Upper lobe of left lung (tissue), 4 donors: ENCODE data around the gene ERO1A.

Source experiments
- POLR2AphosphoS5 ChIP-seq, 2 donors: sonication (generic); formaldehyde crosslinking; IDR thresholded peaks; one replicate each; pipeline ENCODE4 v1.5.1; 2017; ENCODE audit warnings: antibody characterized with exemption in 2 of 2
- TF ChIP-seq, protein P1 (sequence below), 6 experiments: fragments of 450-650 bp in 4 of 6; fragments of 200-600 bp in 2 of 6; sonication (generic) in 2 of 6; IDR thresholded peaks; one replicate each; pipeline ENCODE4 v1.5.1; 2016 to 2019; ENCODE audit warnings: antibody characterized with exemption in 6 of 6

GRCh38 chr14:52596320-52596719, 99.0 kb downstream of the ERO1A start:
- TF ChIP-seq, protein P1, sequence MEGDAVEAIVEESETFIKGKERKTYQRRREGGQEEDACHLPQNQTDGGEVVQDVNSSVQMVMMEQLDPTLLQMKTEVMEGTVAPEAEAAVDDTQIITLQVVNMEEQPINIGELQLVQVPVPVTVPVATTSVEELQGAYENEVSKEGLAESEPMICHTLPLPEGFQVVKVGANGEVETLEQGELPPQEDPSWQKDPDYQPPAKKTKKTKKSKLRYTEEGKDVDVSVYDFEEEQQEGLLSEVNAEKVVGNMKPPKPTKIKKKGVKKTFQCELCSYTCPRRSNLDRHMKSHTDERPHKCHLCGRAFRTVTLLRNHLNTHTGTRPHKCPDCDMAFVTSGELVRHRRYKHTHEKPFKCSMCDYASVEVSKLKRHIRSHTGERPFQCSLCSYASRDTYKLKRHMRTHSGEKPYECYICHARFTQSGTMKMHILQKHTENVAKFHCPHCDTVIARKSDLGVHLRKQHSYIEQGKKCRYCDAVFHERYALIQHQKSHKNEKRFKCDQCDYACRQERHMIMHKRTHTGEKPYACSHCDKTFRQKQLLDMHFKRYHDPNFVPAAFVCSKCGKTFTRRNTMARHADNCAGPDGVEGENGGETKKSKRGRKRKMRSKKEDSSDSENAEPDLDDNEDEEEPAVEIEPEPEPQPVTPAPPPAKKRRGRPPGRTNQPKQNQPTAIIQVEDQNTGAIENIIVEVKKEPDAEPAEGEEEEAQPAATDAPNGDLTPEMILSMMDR (IDR thresholded peaks at IDR 0.05): no peak
- no peak for TF ChIP-seq POLR2AphosphoS5 (IDR thresholded peaks at IDR 0.05)
